GM12892 (cell line): ENCODE data around the gene PRKD2.

ENCODE experiments used
- POLR2A ChIP-seq: IDR thresholded peaks from 2 replicates; pipeline ENCODE4 v1.6.1; 2011; ENCODE audit warnings: low read depth, low read length, control low read depth
- POLR2AphosphoS5 ChIP-seq: IDR thresholded peaks from 2 replicates; pipeline ENCODE4 v1.6.1; 2011; ENCODE audit warnings: low read depth, low read length, control low read depth

DNA sequence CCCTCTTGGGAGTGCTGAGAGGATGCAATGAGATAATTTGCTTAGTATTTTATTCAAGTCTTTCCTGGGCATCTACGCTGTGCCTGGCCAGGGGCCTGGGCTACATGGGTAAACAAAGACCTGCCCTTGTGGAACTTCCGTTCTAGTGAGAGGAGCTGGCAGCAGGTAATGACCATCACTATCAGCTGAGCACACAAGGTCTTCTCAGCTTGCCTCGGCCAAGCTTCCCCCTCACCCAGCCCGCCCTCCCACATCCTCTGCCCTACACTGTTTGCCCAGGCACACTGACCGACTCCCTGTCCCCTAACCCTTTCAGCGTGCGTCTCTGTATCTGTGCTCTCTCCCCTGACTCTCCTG is 20.4 kb upstream of the PRKD2 start:
- TF ChIP-seq POLR2A: no peak
- no peak for TF ChIP-seq POLR2AphosphoS5
